GM12878 (cell line): ENCODE measurements around the gene SASH1. TPM values are rescaled to one million over a fixed set of nuclear protein-coding genes. Genes with fewer than 3 reads are reported as not detected.

Source experiments
- ATAC-seq: fragments of 200-7000 bp; cut with Tn5 transposase; 3 replicates; pipeline ENCODE4 v1.9.1; 2020; ENCODE audit warnings: mild to moderate bottlenecking, moderate library complexity
- BruUV-seq: library from RNA; stranded (reverse); fragments of 400-500 nt; replicated peaks from 2 replicates; lab custom pipeline; 2021; lab: Mats Ljungman, UMichigan
- CTCF ChIA-PET: fragments of 300-600 bp; sonication (Branson Sonifier 250); formaldehyde crosslinking; extraction: SDS; loops from one replicate; lab custom pipeline; 2021; ENCODE audit warnings: inconsistent platforms; lab: Yijun Ruan, JAX
- POLR2A ChIA-PET: fragments of 350-600 bp; formaldehyde crosslinking; extraction: SDS; loops from one replicate; lab custom pipeline; 2021; ENCODE audit warnings: inconsistent platforms; lab: Charles Lee
- RAD21 ChIA-PET: fragments of 300-600 bp; sonication (Branson Sonifier 250); formaldehyde crosslinking; loops from one replicate; lab custom pipeline; 2023; ENCODE audit warnings: antibody characterized with exemption; ENCODE audit not compliant: unreplicated experiment; lab: Charles Lee
- SMC1A ChIA-PET: fragments of 300-600 bp; sonication (Branson Sonifier 250); formaldehyde crosslinking; loops from one replicate; lab custom pipeline; 2023; ENCODE audit not compliant: unreplicated experiment, uncharacterized antibody; lab: Charles Lee
- DNase-seq: peaks from one replicate; pipeline ENCODE4 v3.0.0-alpha.2; 2011; ENCODE audit warnings: low read depth, low spot score
- FAIRE-seq: peaks from 3 replicates; lab custom pipeline; 2011; peaks lifted over from hg19 to GRCh38; lab: Jason Lieb, UNC
- H2AFZ ChIP-seq: 2 replicates; pipeline ENCODE4 v1.6.0; 2011; ENCODE audit warnings: low read depth, low read length, control low read depth; ENCODE audit not compliant: control insufficient read depth
- H3K27ac ChIP-seq: 2 replicates; pipeline ENCODE4 v1.5.1; 2011; ENCODE audit warnings: control low read depth; ENCODE audit not compliant: control insufficient read depth, insufficient read depth
- H3K27me3 ChIP-seq, 2 experiments: replicated peaks in 1 of 2; 2 replicates each; pipeline versions ENCODE4 v1.6.0 to v1.6.1; 2011; ENCODE audit warnings: low read length in 1 of 2; ENCODE audit not compliant: control insufficient read depth in 2 of 2, insufficient read depth in 2 of 2
- H3K36me3 ChIP-seq, 2 experiments: 2 replicates each; pipeline ENCODE4 v1.5.1; 2011; ENCODE audit warnings: low read length in 1 of 2; ENCODE audit not compliant: control insufficient read depth in 2 of 2, insufficient read depth in 2 of 2
- H3K4me1 ChIP-seq: 2 replicates; pipeline ENCODE4 v1.6.1; 2011; ENCODE audit warnings: mild to moderate bottlenecking, low read length, moderate library complexity, mixed read lengths; ENCODE audit not compliant: control insufficient read depth, insufficient read depth
- H3K4me2 ChIP-seq: 2 replicates; pipeline ENCODE4 v1.6.0; 2011; ENCODE audit warnings: control low read depth; ENCODE audit not compliant: control insufficient read depth, insufficient read depth
- H3K4me3 ChIP-seq: fragments of 200-600 bp; sonication (generic); 2 replicates; pipeline ENCODE4 v1.5.1; 2016
- H3K79me2 ChIP-seq: 2 replicates; pipeline ENCODE4 v1.6.0; 2011; ENCODE audit warnings: low read length; ENCODE audit not compliant: control insufficient read depth, insufficient read depth
- H3K9ac ChIP-seq: 2 replicates; pipeline ENCODE4 v1.8.0; 2011; ENCODE audit warnings: low read length, control low read depth, mixed read lengths; ENCODE audit not compliant: control insufficient read depth, insufficient read depth
- H3K9me3 ChIP-seq: replicated peaks from 3 replicates; pipeline ENCODE4 v1.5.1; 2011; ENCODE audit warnings: mild to moderate bottlenecking, low read length; ENCODE audit not compliant: control insufficient read depth, insufficient read depth
- H4K20me1 ChIP-seq: 2 replicates; pipeline ENCODE4 v1.6.0; 2011; ENCODE audit not compliant: control insufficient read depth, insufficient read depth
- ATF2 ChIP-seq: IDR thresholded peaks from 2 replicates; pipeline ENCODE4 v1.6.1; 2012; ENCODE audit warnings: low read length, inconsistent platforms
- CHD1 ChIP-seq: IDR thresholded peaks from 2 replicates; pipeline ENCODE4 v1.6.1; 2012; ENCODE audit warnings: low read depth, low read length, improper control_type of control experiment
- CHD4 ChIP-seq: fragments of 200-600 bp; sonication (generic); IDR thresholded peaks from 2 replicates; pipeline ENCODE4 v1.6.1; 2016; ENCODE audit warnings: mild to moderate bottlenecking
- E2F4 ChIP-seq: IDR thresholded peaks from 2 replicates; pipeline ENCODE4 v1.6.1; 2012; ENCODE audit warnings: low read depth, low read length, improper control_type of control experiment
- ETV6 ChIP-seq, 2 experiments: fragments of 450-650 bp in 1 of 2; IDR thresholded peaks in 1 of 2; conservative IDR thresholded peaks in 1 of 2; 2 replicates each; pipeline ENCODE4 v1.6.1; 2014; ENCODE audit warnings: antibody characterized with exemption in 1 of 2, borderline replicate concordance in 1 of 2, low read depth in 1 of 2, mild to moderate bottlenecking in 1 of 2, moderate library complexity in 1 of 2
- JUND ChIP-seq: IDR thresholded peaks from 2 replicates; pipeline ENCODE4 v1.6.1; 2012; ENCODE audit warnings: low read depth, mild to moderate bottlenecking, low read length, improper control_type of control experiment, moderate library complexity
- KLF5 ChIP-seq: fragments of 450-650 bp; IDR thresholded peaks from 2 replicates; pipeline ENCODE4 v1.6.1; 2014; ENCODE audit warnings: mild to moderate bottlenecking; ENCODE audit not compliant: partially characterized antibody
- NFXL1 ChIP-seq: fragments of 450-650 bp; IDR thresholded peaks from 2 replicates; pipeline ENCODE4 v1.6.1; 2017; ENCODE audit warnings: antibody characterized with exemption, mild to moderate bottlenecking, borderline replicate concordance
- NR2C1 ChIP-seq: fragments of 450-650 bp; IDR thresholded peaks from 2 replicates; pipeline ENCODE4 v1.6.1; 2017; ENCODE audit warnings: antibody characterized with exemption, mild to moderate bottlenecking, moderate library complexity
- PAX8 ChIP-seq: fragments of 450-650 bp; IDR thresholded peaks from 2 replicates; pipeline ENCODE4 v1.6.1; 2017; ENCODE audit warnings: mild to moderate bottlenecking, moderate library complexity
- SIX5 ChIP-seq: IDR thresholded peaks from 2 replicates; pipeline ENCODE4 v1.6.1; 2011; ENCODE audit warnings: mild to moderate bottlenecking, low read depth, low read length, moderate library complexity; ENCODE audit not compliant: severe bottlenecking
- SKIL ChIP-seq: fragments of 450-650 bp; IDR thresholded peaks from 2 replicates; pipeline ENCODE4 v1.6.1; 2017; ENCODE audit warnings: mild to moderate bottlenecking, low read depth, inconsistent platforms; ENCODE audit not compliant: poor library complexity, severe bottlenecking
- STAT1 ChIP-seq: fragments of 450-650 bp; conservative IDR thresholded peaks from 2 replicates; pipeline ENCODE4 v1.6.1; 2014; ENCODE audit warnings: antibody characterized with exemption, mild to moderate bottlenecking
- YY1 ChIP-seq: IDR thresholded peaks from 2 replicates; pipeline ENCODE4 v1.6.1; 2011; ENCODE audit warnings: low read depth, mild to moderate bottlenecking, low read length
- ZBTB33 ChIP-seq: fragments of 450-650 bp; IDR thresholded peaks from 2 replicates; pipeline ENCODE4 v1.6.1; 2017; ENCODE audit warnings: mild to moderate bottlenecking
- WGBS: methylation state at CpG from one replicate; pipeline ENCODE4 v1.1.6; 2016; ENCODE audit warnings: low lambda C conversion rate; ENCODE audit not compliant: insufficient replicate concordance, insufficient coverage; ENCODE audit errors: missing lambda C conversion rate; 5-methylcytosine and 5-hydroxymethylcytosine counted together
- in situ Hi-C: fragments of 300-500 bp; cut with MboI; formaldehyde crosslinking; loops from 9 replicates; pipeline ENCODE4 v1.14.3; 2018; ENCODE audit warnings: mixed read lengths
- intact Hi-C: fragments of 100-400 bp; cut with micrococcal nuclease; formaldehyde crosslinking; loops from one replicate; pipeline ENCODE4 v1.14.2; 2022; ENCODE audit not compliant: unreplicated experiment
- polyA plus RNA-seq, 11 experiments: library from polyadenylated mRNA; depleted of rRNA in 4 of 11; unstranded in 6 of 11; stranded (reverse) in 5 of 11; fragments of >200 nt; fragmentation: Nextera tagmentation in 4 of 11; fragmentation: Illumina TruSeq in 1 of 11; extraction: Ambion mirVana in 4 of 11; extraction: Trizol in 1 of 11; gene quantifications; 1 replicate in 1 of 11; 2 replicates in 10 of 11; pipeline versions ENCODE4 v1.2.1 to v1.2.3, GENCODE V29; 2011 to 2016; ENCODE audit warnings: inconsistent platforms in 2 of 11, missing spikeins in 2 of 11, low read depth in 1 of 11
- total RNA-seq, 4 experiments: library from RNA; depleted of rRNA in 3 of 4; stranded (reverse); fragments of >200 nt in 3 of 4; fragmentation: Illumina TruSeq in 1 of 4; extraction: Trizol in 1 of 4; gene quantifications; 2 replicates each; pipeline versions ENCODE4 v1.2.1 to v1.2.3, GENCODE V29; 2013 to 2021

Gene SASH1
- total and polyA plus RNA-seq, 10 of the 15 experiments (the other 5 are each of a cell fraction or from before 2014, with no cell fraction given): 0.01 to 0.73 (median 0.14) TPM; not detected in 4

- H3K27me3 ChIP-seq: peaks cover 0 to 15% of the 10 kb centered on the region in 2 experiments; a peak in 3 of 4 replicates
- CTCF ChIA-PET: interaction anchor here (1.0 kb wide), 1 partner anchor 165 kb away, joined by 3 read pairs; no protein-coding TSS in a partner anchor
- ATAC-seq (no peak), DNase-seq (no peak), FAIRE-seq (no peak)
- no peaks in the 10 kb centered on the region for H3K4me1 ChIP-seq
- H3K4me3 ChIP-seq: no peak overlapping the region
- H3K9ac ChIP-seq: no peak overlapping the region
- H4K20me1 ChIP-seq: no peaks in the 10 kb centered on the region
- H3K79me2 ChIP-seq: no peaks in the 10 kb centered on the region
- BruUV-seq: no TSS peak
- no peak overlapping the region for H2AFZ ChIP-seq
- 5% methylated on average over 1 of the region's 1 CpG for WGBS
- POLR2A ChIA-PET: no interaction called here
- H3K36me3 ChIP-seq: no peaks in the 10 kb centered on the region
- H3K27ac ChIP-seq: no peak overlapping the region
- intact Hi-C loops: no loop called here
- RAD21 ChIA-PET: no interaction called here
- in situ Hi-C loops: no loop called here
- SMC1A ChIA-PET: interaction anchor here (0.5 kb wide), 1 partner anchor 13 kb away, joined by 3 read pairs; no protein-coding TSS in a partner anchor
- H3K4me2 ChIP-seq: no peak overlapping the region
- H3K9me3 ChIP-seq: no peaks in the 10 kb centered on the region
- TF ChIP-seq E2F4: no peak
- TF ChIP-seq NFXL1: no peak
- TF ChIP-seq SKIL: no peak
- TF ChIP-seq PAX8: no peak
- TF ChIP-seq JUND: no peak
- no peak for TF ChIP-seq ATF2
- TF ChIP-seq SIX5: no peak
- TF ChIP-seq YY1: no peak
- TF ChIP-seq ETV6 (conservative IDR thresholded peaks at IDR 0.05 in 1 of 2, IDR thresholded peaks at IDR 0.05 in 1 of 2; ENCODE audit: borderline replicate concordance in 1 of 2, low read depth in 1 of 2): no peak
- no peak for TF ChIP-seq ZBTB33
- TF ChIP-seq CHD4: no peak
- no peak for TF ChIP-seq KLF5
- TF ChIP-seq STAT1: no peak
- no peak for TF ChIP-seq NR2C1
- TF ChIP-seq CHD1: no peak
Observed at GRCh38 chr6:148345176-148345575, 2.5 kb downstream of the SASH1 start.
